Measurements from ENCODE around the gene PDCD1LG2. TPM values are rescaled to one million over a fixed set of nuclear protein-coding genes. Genes with fewer than 3 reads are reported as not detected.

The PDCD1LG2 gene
- total RNA-seq, 1 experiment from 2014 or later: 11.5 TPM

GRCh38 chr9:5531101-5531882, 21.0 kb downstream of the PDCD1LG2 start:
- no peak for DNase-seq (ENCODE audit: low read depth)

GRCh38 chr9:5532306-5532705, 22.0 kb downstream of the PDCD1LG2 start:
- DNase-seq (ENCODE audit: low read depth): no peak

- DNase-seq (ENCODE audit: low read depth): no peak
These were observed 22.5 kb downstream of the PDCD1LG2 start for GRCh38 chr9:5532790-5533189.

- DNase-seq (ENCODE audit: low read depth): no peak
These were observed 26.4 kb downstream of the PDCD1LG2 start for GRCh38 chr9:5536684-5537083.

- DNase-seq (ENCODE audit: low read depth): no peak
These were observed 33.8 kb downstream of the PDCD1LG2 start for GRCh38 chr9:5543875-5544702.

- peak; percentile 27 for DNase-seq (ENCODE audit: low read depth)
These were observed 39.6 kb downstream of the PDCD1LG2 start for GRCh38 chr9:5549658-5550650.

- no peak for DNase-seq (ENCODE audit: low read depth)
These were observed 41.2 kb downstream of the PDCD1LG2 start for GRCh38 chr9:5551368-5552150.

GRCh38 chr9:5552301-5552700, 42.0 kb downstream of the PDCD1LG2 start:
- DNase-seq (ENCODE audit: low read depth): peak; percentile 31

- DNase-seq (ENCODE audit: low read depth): peak; percentile 35
These were observed 42.9 kb downstream of the PDCD1LG2 start for GRCh38 chr9:5553211-5553610.

GRCh38 chr9:5554254-5554653, 43.9 kb downstream of the PDCD1LG2 start:
- peak; percentile 18 for DNase-seq (ENCODE audit: low read depth)

- no peak for DNase-seq (ENCODE audit: low read depth)
These were observed 45.9 kb downstream of the PDCD1LG2 start for GRCh38 chr9:5556101-5556705.

GRCh38 chr9:5557606-5558587, 47.6 kb downstream of the PDCD1LG2 start:
- no peak for DNase-seq (ENCODE audit: low read depth)

- no peak for DNase-seq (ENCODE audit: low read depth)
These were observed 49.3 kb downstream of the PDCD1LG2 start for GRCh38 chr9:5559659-5560058.

GRCh38 chr9:5560443-5561100, 50.2 kb downstream of the PDCD1LG2 start:
- no peak for DNase-seq (ENCODE audit: low read depth)

- no peak for DNase-seq (ENCODE audit: low read depth)
These were observed 51.6 kb downstream of the PDCD1LG2 start for GRCh38 chr9:5561828-5562488.

- DNase-seq (ENCODE audit: low read depth): no peak
These were observed 52.6 kb downstream of the PDCD1LG2 start for GRCh38 chr9:5562806-5563416.

GRCh38 chr9:5563417-5563815, 53.1 kb downstream of the PDCD1LG2 start:
- DNase-seq (ENCODE audit: low read depth): no peak

- no peak for DNase-seq (ENCODE audit: low read depth)
These were observed 53.6 kb downstream of the PDCD1LG2 start for GRCh38 chr9:5563886-5564285.
